ENCODE results near the gene TMSB4X. TPM values are rescaled to one million over a fixed set of nuclear protein-coding genes. Genes with fewer than 3 reads are reported as not detected.

The TMSB4X gene
- total and polyA plus RNA-seq, 5 donors: 1,054 to 2,718 (median 1,332) TPM

GRCh38 chrX:12996934-12997435 lies 22.1 kb downstream of the TMSB4X start:
- 78% methylated on average over 3 of the region's 3 CpGs for WGBS
- ATAC-seq (no peak), DNase-seq (no peak)
- H3K9me3 ChIP-seq (ENCODE audit: control insufficient read depth, low read length): no peaks in the 10 kb centered on the region
- no peaks in the 10 kb centered on the region for H3K27me3 ChIP-seq (ENCODE audit: control insufficient read depth, insufficient read depth)
- no peak overlapping the region for H3K27ac ChIP-seq (ENCODE audit: low read length)
- no peak overlapping the region for H3K4me3 ChIP-seq (ENCODE audit: low read length)
- peaks cover 6% of the 10 kb centered on the region for H3K4me1 ChIP-seq (ENCODE audit: control insufficient read depth, insufficient read depth, low read length)
- intact Hi-C loops (cut with DNase I): no loop called here

DNA sequence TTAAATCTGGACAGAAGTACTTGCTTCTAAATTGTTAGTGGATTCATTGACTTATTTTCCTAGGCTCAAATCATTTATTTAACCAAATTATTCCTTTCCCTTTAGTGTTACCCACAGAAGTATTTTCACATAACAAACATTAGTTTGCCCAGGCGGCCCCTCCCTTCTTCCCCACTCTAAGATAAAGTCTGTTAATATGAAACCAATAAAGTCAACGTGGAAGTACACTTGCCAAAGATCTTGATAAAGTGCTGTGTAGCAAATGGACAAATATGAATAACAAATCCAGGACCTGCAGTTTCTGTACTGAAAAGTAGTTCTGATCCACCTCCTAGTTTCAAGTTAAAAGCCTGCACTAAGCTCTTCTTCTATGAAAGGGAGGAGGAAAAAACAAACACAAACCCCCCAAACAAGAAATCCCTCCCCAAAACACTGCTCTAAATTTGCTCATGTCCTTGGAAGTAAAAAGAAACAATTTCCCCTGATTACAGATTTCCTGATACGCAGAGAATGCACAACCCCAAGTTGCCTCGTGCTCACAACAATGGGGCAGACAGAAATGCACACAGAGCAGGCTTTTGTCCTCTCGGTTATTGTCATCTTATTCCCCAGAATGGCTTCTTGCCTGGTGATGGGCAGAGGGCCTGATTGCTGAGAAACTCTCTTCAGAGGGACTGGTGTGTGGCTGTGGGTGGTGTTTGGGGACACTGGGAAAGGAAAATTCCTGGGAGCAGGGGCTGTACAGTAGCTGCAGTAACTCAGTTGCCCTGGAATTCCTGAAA lies 23.2 kb downstream of the TMSB4X start:
- intact Hi-C loops (cut with DNase I): no loop called here
- peak in 1 of 2 donors; percentile 28 for ATAC-seq
- DNase-seq: no peak
- Histone ChIP-seq H3K27me3 (ENCODE audit: control insufficient read depth, insufficient read depth) (no peaks in the 10 kb centered on the region), H3K4me3 (ENCODE audit: low read length) (no peak overlapping the region), H3K4me1 (ENCODE audit: control insufficient read depth, insufficient read depth, low read length) (peaks cover 6% of the 10 kb centered on the region), H3K27ac (ENCODE audit: low read length) (peak overlapping the region; percentile 81), H3K9me3 (ENCODE audit: control insufficient read depth, low read length) (no peaks in the 10 kb centered on the region)
- WGBS: 31% methylated on average over 5 of the region's 5 CpGs

GRCh38 chrX:12999422-12999821 lies 24.5 kb downstream of the TMSB4X start:
- intact Hi-C loops (cut with DNase I): no loop called here
- no peaks in the 10 kb centered on the region for H3K9me3 ChIP-seq (ENCODE audit: control insufficient read depth, low read length)
- peaks cover 6% of the 10 kb centered on the region for H3K4me1 ChIP-seq (ENCODE audit: control insufficient read depth, insufficient read depth, low read length)
- no peak overlapping the region for H3K27ac ChIP-seq (ENCODE audit: low read length)
- H3K27me3 ChIP-seq (ENCODE audit: control insufficient read depth, insufficient read depth): no peaks in the 10 kb centered on the region
- peak in 1 of 2 donors; percentile 45 for ATAC-seq
- DNase-seq: no peak
- H3K4me3 ChIP-seq (ENCODE audit: low read length): no peak overlapping the region
- WGBS: 66% methylated on average over 9 of the region's 9 CpGs

- no peaks in the 10 kb centered on the region for H3K9me3 ChIP-seq (ENCODE audit: control insufficient read depth, low read length)
- H3K4me3 ChIP-seq (ENCODE audit: low read length): no peak overlapping the region
- H3K4me1 ChIP-seq (ENCODE audit: control insufficient read depth, insufficient read depth, low read length): peaks cover 6% of the 10 kb centered on the region
- peak overlapping the region; percentile 27 for H3K27ac ChIP-seq (ENCODE audit: low read length)
- 25% methylated on average over 8 of the region's 8 CpGs for WGBS
- DNase-seq (peak in 2 of 3 donors; percentile 30 to 52), ATAC-seq (peak; percentile 59 to 63)
- intact Hi-C loops (cut with DNase I): no loop called here
- H3K27me3 ChIP-seq (ENCODE audit: control insufficient read depth, insufficient read depth): no peaks in the 10 kb centered on the region
Observed at GRCh38 chrX:13000301-13000811, 25.4 kb downstream of the TMSB4X start.

DNA sequence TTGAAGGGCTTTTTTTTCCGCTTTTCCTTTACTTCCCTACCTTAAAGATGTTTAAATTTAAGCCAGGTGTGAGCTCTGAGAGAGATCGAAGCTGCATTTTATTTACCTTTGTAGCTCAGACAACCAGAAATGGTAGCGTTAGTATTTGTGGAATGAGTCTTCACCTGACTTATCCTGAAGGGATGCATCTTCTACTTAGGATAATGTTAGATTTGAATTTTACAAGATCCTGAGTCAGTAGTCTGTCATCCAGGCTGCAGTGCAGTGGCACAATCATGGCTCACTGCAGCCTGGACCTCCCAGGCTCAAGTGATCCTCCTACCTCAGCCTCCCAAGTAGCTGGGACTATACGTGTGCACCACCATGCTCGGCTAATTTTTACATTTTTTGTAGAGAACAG lies 26.2 kb downstream of the TMSB4X start:
- no peaks in the 10 kb centered on the region for H3K27me3 ChIP-seq (ENCODE audit: control insufficient read depth, insufficient read depth)
- no peak overlapping the region for H3K4me3 ChIP-seq (ENCODE audit: low read length)
- intact Hi-C loops (cut with DNase I): no loop called here
- 94% methylated on average over 5 of the region's 5 CpGs for WGBS
- DNase-seq (no peak), ATAC-seq (no peak)
- H3K9me3 ChIP-seq (ENCODE audit: control insufficient read depth, low read length): no peaks in the 10 kb centered on the region
- peaks cover 6% of the 10 kb centered on the region for H3K4me1 ChIP-seq (ENCODE audit: control insufficient read depth, insufficient read depth, low read length)
- no peak overlapping the region for H3K27ac ChIP-seq (ENCODE audit: low read length)

- H3K9me3 ChIP-seq (ENCODE audit: control insufficient read depth, low read length): no peaks in the 10 kb centered on the region
- intact Hi-C loops (cut with DNase I): no loop called here
- H3K4me1 ChIP-seq (ENCODE audit: control insufficient read depth, insufficient read depth, low read length): peaks cover 6% of the 10 kb centered on the region
- H3K27ac ChIP-seq (ENCODE audit: low read length): no peak overlapping the region
- ATAC-seq (no peak), DNase-seq (no peak)
- WGBS: 91% methylated on average over 4 of the region's 4 CpGs
- H3K27me3 ChIP-seq (ENCODE audit: control insufficient read depth, insufficient read depth): no peaks in the 10 kb centered on the region
- H3K4me3 ChIP-seq (ENCODE audit: low read length): no peak overlapping the region
Observed at GRCh38 chrX:13001961-13002671, 27.2 kb downstream of the TMSB4X start.

- Histone ChIP-seq H3K27me3 (ENCODE audit: control insufficient read depth, insufficient read depth) (no peaks in the 10 kb centered on the region), H3K4me3 (ENCODE audit: low read length) (no peak overlapping the region), H3K4me1 (ENCODE audit: control insufficient read depth, insufficient read depth, low read length) (peaks cover 8% of the 10 kb centered on the region), H3K9me3 (ENCODE audit: control insufficient read depth, low read length) (no peaks in the 10 kb centered on the region), H3K27ac (ENCODE audit: low read length) (no peak overlapping the region)
- 51% methylated on average over 9 of the region's 9 CpGs for WGBS
- ATAC-seq: no peak
- peak in 1 of 3 donors; percentile 55 for DNase-seq
- intact Hi-C loops (cut with DNase I): no loop called here
Observed at GRCh38 chrX:13005661-13006473, 31.0 kb downstream of the TMSB4X start.

GRCh38 chrX:13007519-13008188 lies 32.7 kb downstream of the TMSB4X start:
- Histone ChIP-seq H3K27ac (ENCODE audit: low read length) (no peak overlapping the region), H3K4me3 (ENCODE audit: low read length) (no peak overlapping the region), H3K27me3 (ENCODE audit: control insufficient read depth, insufficient read depth) (no peaks in the 10 kb centered on the region), H3K9me3 (ENCODE audit: control insufficient read depth, low read length) (no peaks in the 10 kb centered on the region), H3K4me1 (ENCODE audit: control insufficient read depth, insufficient read depth, low read length) (peaks cover 8% of the 10 kb centered on the region)
- 94% methylated on average over 2 of the region's 2 CpGs for WGBS
- peak; percentile 46 to 60 for ATAC-seq
- intact Hi-C loops (cut with DNase I): no loop called here
- no peak for DNase-seq

- H3K4me1 ChIP-seq (ENCODE audit: control insufficient read depth, insufficient read depth, low read length): peaks cover 8% of the 10 kb centered on the region
- H3K4me3 ChIP-seq (ENCODE audit: low read length): no peak overlapping the region
- DNase-seq (no peak), ATAC-seq (no peak)
- H3K9me3 ChIP-seq (ENCODE audit: control insufficient read depth, low read length): no peaks in the 10 kb centered on the region
- peak overlapping the region; percentile 37 for H3K27ac ChIP-seq (ENCODE audit: low read length)
- no peaks in the 10 kb centered on the region for H3K27me3 ChIP-seq (ENCODE audit: control insufficient read depth, insufficient read depth)
- WGBS: 39% methylated on average over 2 of the region's 2 CpGs
- intact Hi-C loops (cut with DNase I): no loop called here
Observed at GRCh38 chrX:13008189-13008533, 33.3 kb downstream of the TMSB4X start.

- WGBS: 94% methylated on average over 3 of the region's 3 CpGs
- no peak for ATAC-seq
- no peak for DNase-seq
- Histone ChIP-seq H3K4me1 (ENCODE audit: control insufficient read depth, insufficient read depth, low read length) (peaks cover 8% of the 10 kb centered on the region), H3K9me3 (ENCODE audit: control insufficient read depth, low read length) (no peaks in the 10 kb centered on the region), H3K27ac (ENCODE audit: low read length) (no peak overlapping the region), H3K27me3 (ENCODE audit: control insufficient read depth, insufficient read depth) (no peaks in the 10 kb centered on the region), H3K4me3 (ENCODE audit: low read length) (no peak overlapping the region)
- intact Hi-C loops (cut with DNase I): no loop called here
Observed at GRCh38 chrX:13008851-13009250, 33.9 kb downstream of the TMSB4X start.

Measured in right cardiac atrium (tissue), 5 donors.